HEK293 (cell line): ENCODE results near the gene PLEKHO2.

ENCODE experiments used
- GLI4 ChIP-seq: fragments of 450-650 bp; formaldehyde crosslinking; IDR thresholded peaks from 2 replicates; pipeline ENCODE4 v1.5.1; 2016; ENCODE audit warnings: missing biosample characterization, missing genetic modification characterization
- HOXD13 ChIP-seq: sonication (generic); formaldehyde crosslinking; IDR thresholded peaks from 2 replicates; pipeline ENCODE4 v1.8.0; 2022; ENCODE audit warnings: missing genetic modification reagents, borderline replicate concordance
- OVOL3 ChIP-seq: fragments of 450-650 bp; formaldehyde crosslinking; IDR thresholded peaks from 2 replicates; pipeline ENCODE4 v1.5.1; 2016; ENCODE audit warnings: missing biosample characterization, missing genetic modification characterization
- TRIM28 ChIP-seq: IDR thresholded peaks from 2 replicates; pipeline ENCODE4 v1.6.1; 2011; ENCODE audit warnings: low read length, control low read depth, borderline replicate concordance
- YY2 ChIP-seq: fragments of 450-650 bp; formaldehyde crosslinking; IDR thresholded peaks from 2 replicates; pipeline ENCODE4 v1.5.1; 2016; ENCODE audit warnings: missing biosample characterization, missing genetic modification characterization
- ZNF223 ChIP-seq: fragments of 450-650 bp; formaldehyde crosslinking; IDR thresholded peaks from 2 replicates; pipeline ENCODE4 v1.5.1; 2016; ENCODE audit warnings: missing biosample characterization, missing genetic modification characterization
- ZNF239 ChIP-seq: fragments of 450-650 bp; formaldehyde crosslinking; IDR thresholded peaks from 2 replicates; pipeline ENCODE4 v1.5.1; 2016; ENCODE audit warnings: missing biosample characterization, missing genetic modification characterization
- ZNF266 ChIP-seq: fragments of 450-650 bp; formaldehyde crosslinking; IDR thresholded peaks from 2 replicates; pipeline ENCODE4 v1.5.1; 2016; ENCODE audit warnings: missing biosample characterization, missing genetic modification characterization, low read depth
- ZNF274 ChIP-seq, 2 experiments: fragments of 200-500 bp in 1 of 2; fragments of 450-650 bp in 1 of 2; sonication (Bioruptor generic) in 1 of 2; formaldehyde crosslinking in 1 of 2; IDR thresholded peaks; 2 replicates each; pipeline versions ENCODE4 v1.5.1 to v1.6.1; 2014 to 2016; ENCODE audit warnings: borderline replicate concordance in 1 of 2, inconsistent platforms in 1 of 2, low read length in 1 of 2, missing biosample characterization in 1 of 2, missing genetic modification characterization in 1 of 2
- ZNF311 ChIP-seq: fragments of 450-650 bp; formaldehyde crosslinking; IDR thresholded peaks from 2 replicates; pipeline ENCODE4 v1.5.1; 2017; ENCODE audit warnings: missing biosample characterization, missing genetic modification characterization, borderline replicate concordance
- ZNF37A ChIP-seq: fragments of 450-650 bp; IDR thresholded peaks from 2 replicates; pipeline ENCODE4 v1.5.1; 2018; ENCODE audit warnings: missing biosample characterization, missing genetic modification characterization
- ZNF433 ChIP-seq: fragments of 450-650 bp; formaldehyde crosslinking; IDR thresholded peaks from 2 replicates; pipeline ENCODE4 v1.5.1; 2016; ENCODE audit warnings: missing biosample characterization, missing genetic modification characterization, low read depth
- ZNF48 ChIP-seq: fragments of 450-650 bp; formaldehyde crosslinking; IDR thresholded peaks from 2 replicates; pipeline ENCODE4 v1.5.1; 2016; ENCODE audit warnings: missing biosample characterization, missing genetic modification characterization
- ZNF501 ChIP-seq: fragments of 450-650 bp; formaldehyde crosslinking; IDR thresholded peaks from 2 replicates; pipeline ENCODE4 v1.5.1; 2016; ENCODE audit warnings: missing biosample characterization, missing genetic modification characterization
- ZNF514 ChIP-seq: fragments of 450-650 bp; formaldehyde crosslinking; IDR thresholded peaks from 2 replicates; pipeline ENCODE4 v1.5.1; 2016; ENCODE audit warnings: missing biosample characterization, missing genetic modification characterization
- ZNF530 ChIP-seq: fragments of 450-650 bp; formaldehyde crosslinking; IDR thresholded peaks from 2 replicates; pipeline ENCODE4 v1.5.1; 2016; ENCODE audit warnings: low read depth, missing biosample characterization, missing genetic modification characterization
- ZNF626 ChIP-seq: fragments of 450-650 bp; sonication (Bioruptor Pico); formaldehyde crosslinking; IDR thresholded peaks from 2 replicates; pipeline ENCODE4 v1.5.1; 2018; ENCODE audit warnings: missing biosample characterization, missing genetic modification characterization, inconsistent platforms
- ZNF677 ChIP-seq: fragments of 450-650 bp; IDR thresholded peaks from 2 replicates; pipeline ENCODE4 v1.5.0; 2018; ENCODE audit warnings: missing biosample characterization, mild to moderate bottlenecking, missing genetic modification characterization, moderate library complexity
- ZNF777 ChIP-seq: fragments of 450-650 bp; formaldehyde crosslinking; IDR thresholded peaks from 2 replicates; pipeline ENCODE4 v1.5.1; 2017; ENCODE audit warnings: missing biosample characterization, missing genetic modification characterization, borderline replicate concordance
- ZNF791 ChIP-seq: fragments of 450-650 bp; formaldehyde crosslinking; IDR thresholded peaks from 2 replicates; pipeline ENCODE4 v1.5.1; 2016; ENCODE audit warnings: missing biosample characterization, missing genetic modification characterization
- TF ChIP-seq, protein P1 (sequence below): fragments of 450-650 bp; formaldehyde crosslinking; conservative IDR thresholded peaks from 2 replicates; pipeline ENCODE4 v1.5.1; 2016; ENCODE audit warnings: low read depth, missing biosample characterization, missing genetic modification characterization
- TF ChIP-seq, protein P2 (sequence below): fragments of 450-650 bp; formaldehyde crosslinking; optimal IDR thresholded peaks from 2 replicates; pipeline ENCODE3; 2016; ENCODE audit warnings: missing biosample characterization, mild to moderate bottlenecking, missing genetic modification characterization
- TF ChIP-seq, protein P3 (sequence below): fragments of 450-650 bp; formaldehyde crosslinking; IDR thresholded peaks from 2 replicates; pipeline ENCODE4 v1.5.1; 2016; ENCODE audit warnings: missing biosample characterization, missing genetic modification characterization
- TF ChIP-seq, protein P4 (sequence below): fragments of 450-650 bp; formaldehyde crosslinking; IDR thresholded peaks from 2 replicates; pipeline ENCODE4 v1.5.1; 2017; ENCODE audit warnings: missing biosample characterization, missing genetic modification characterization
- TF ChIP-seq, protein P5 (sequence below): fragments of 450-650 bp; formaldehyde crosslinking; IDR thresholded peaks from 2 replicates; pipeline ENCODE4 v1.5.1; 2016; ENCODE audit warnings: missing biosample characterization, missing genetic modification characterization

Gene PLEKHO2

DNA sequence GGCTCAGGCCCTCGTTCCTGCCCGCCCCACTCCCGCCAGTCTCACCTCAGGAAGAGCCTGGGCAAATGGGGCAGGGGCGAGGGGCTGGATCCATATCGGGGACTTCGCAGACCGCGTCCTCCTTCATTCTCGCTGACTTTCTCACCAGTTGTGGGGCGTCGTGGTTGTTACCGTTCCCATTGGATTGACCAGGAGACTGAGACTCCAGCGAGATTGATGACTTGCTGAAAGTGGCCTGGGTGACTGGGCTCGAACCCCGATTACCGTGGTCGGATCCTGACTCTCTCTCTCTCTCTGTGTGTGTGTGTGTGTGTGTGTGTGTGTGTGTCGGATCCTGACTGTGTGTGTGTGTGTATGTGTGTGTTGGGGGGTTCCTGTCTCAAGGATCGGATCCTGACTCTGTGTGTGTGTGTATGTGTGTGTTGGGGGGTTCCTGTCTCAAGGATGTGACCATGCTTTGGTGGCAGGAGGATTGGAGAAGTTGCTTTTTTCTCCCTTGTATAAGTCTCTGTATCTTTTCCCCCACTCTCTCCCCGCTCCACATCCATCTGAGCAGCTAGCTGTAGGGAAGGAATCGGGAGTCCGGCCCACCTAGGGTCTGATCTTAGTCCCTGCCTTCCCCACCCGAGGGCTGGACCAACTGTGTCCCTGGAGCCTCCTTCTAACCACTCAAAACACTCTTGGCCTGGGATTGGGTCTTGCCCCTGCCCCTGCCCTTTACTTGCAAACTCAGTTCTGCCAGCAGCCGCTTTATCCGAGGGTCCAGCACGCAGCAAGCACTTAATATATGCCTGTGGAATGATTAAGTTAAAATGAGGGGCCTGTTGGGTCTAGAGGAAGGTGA lies 603 bp downstream of the PLEKHO2 start (continued):
- TF ChIP-seq, protein P1, sequence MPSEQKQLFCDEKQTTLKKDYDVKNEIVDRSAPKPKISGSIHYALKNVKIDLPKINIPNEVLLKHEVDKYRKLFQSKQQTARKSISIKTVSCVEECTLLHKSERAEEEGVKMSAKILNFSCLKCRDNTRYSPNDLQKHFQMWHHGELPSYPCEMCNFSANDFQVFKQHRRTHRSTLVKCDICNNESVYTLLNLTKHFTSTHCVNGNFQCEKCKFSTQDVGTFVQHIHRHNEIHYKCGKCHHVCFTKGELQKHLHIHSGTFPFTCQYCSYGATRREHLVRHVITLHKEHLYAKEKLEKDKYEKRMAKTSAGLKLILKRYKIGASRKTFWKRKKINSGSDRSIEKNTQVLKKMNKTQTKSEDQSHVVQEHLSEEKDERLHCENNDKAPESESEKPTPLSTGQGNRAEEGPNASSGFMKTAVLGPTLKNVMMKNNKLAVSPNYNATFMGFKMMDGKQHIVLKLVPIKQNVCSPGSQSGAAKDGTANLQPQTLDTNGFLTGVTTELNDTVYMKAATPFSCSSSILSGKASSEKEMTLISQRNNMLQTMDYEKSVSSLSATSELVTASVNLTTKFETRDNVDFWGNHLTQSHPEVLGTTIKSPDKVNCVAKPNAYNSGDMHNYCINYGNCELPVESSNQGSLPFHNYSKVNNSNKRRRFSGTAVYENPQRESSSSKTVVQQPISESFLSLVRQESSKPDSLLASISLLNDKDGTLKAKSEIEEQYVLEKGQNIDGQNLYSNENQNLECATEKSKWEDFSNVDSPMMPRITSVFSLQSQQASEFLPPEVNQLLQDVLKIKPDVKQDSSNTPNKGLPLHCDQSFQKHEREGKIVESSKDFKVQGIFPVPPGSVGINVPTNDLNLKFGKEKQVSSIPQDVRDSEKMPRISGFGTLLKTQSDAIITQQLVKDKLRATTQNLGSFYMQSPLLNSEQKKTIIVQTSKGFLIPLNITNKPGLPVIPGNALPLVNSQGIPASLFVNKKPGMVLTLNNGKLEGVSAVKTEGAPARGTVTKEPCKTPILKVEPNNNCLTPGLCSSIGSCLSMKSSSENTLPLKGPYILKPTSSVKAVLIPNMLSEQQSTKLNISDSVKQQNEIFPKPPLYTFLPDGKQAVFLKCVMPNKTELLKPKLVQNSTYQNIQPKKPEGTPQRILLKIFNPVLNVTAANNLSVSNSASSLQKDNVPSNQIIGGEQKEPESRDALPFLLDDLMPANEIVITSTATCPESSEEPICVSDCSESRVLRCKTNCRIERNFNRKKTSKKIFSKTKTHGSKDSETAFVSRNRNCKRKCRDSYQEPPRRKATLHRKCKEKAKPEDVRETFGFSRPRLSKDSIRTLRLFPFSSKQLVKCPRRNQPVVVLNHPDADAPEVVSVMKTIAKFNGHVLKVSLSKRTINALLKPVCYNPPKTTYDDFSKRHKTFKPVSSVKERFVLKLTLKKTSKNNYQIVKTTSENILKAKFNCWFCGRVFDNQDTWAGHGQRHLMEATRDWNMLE, result no peak
- no peak for TF ChIP-seq GLI4 (tag by site-specific recombination)
- no peak for TF ChIP-seq ZNF626 (tag by site-specific recombination)
- no peak for TF ChIP-seq ZNF791 (tag by site-specific recombination)
- 0 out of 2 replicates have a peak, but pooled peaks have one; percentile 14 for TF ChIP-seq YY2 (tag by site-specific recombination)
- TF ChIP-seq ZNF223, result no peak
- TF ChIP-seq, protein P2, sequence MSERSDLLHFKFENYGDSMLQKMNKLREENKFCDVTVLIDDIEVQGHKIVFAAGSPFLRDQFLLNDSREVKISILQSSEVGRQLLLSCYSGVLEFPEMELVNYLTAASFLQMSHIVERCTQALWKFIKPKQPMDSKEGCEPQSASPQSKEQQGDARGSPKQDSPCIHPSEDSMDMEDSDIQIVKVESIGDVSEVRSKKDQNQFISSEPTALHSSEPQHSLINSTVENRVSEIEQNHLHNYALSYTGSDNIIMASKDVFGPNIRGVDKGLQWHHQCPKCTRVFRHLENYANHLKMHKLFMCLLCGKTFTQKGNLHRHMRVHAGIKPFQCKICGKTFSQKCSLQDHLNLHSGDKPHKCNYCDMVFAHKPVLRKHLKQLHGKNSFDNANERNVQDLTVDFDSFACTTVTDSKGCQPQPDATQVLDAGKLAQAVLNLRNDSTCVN (tag by site-specific recombination), result no peak
- no peak for TF ChIP-seq ZNF530 (tag by site-specific recombination)
- no peak for TF ChIP-seq ZNF433
- no peak for TF ChIP-seq ZNF677
- no peak for TF ChIP-seq ZNF48 (tag by site-specific recombination)
- no peak for TF ChIP-seq ZNF274 (IDR thresholded peaks at IDR 0.05; ENCODE audit: low read length)
- TF ChIP-seq ZNF274 (tag by site-specific recombination; IDR thresholded peaks at IDR 0.05; ENCODE audit: borderline replicate concordance), result no peak
- TF ChIP-seq ZNF311 (tag by site-specific recombination), result no peak
- no peak for TF ChIP-seq ZNF266 (tag by site-specific recombination)
- TF ChIP-seq ZNF514, result no peak
- TF ChIP-seq TRIM28, result no peak
- TF ChIP-seq OVOL3 (tag by site-specific recombination), result no peak
- no peak for TF ChIP-seq ZNF777
- TF ChIP-seq ZNF501, result 0 out of 2 replicates have a peak, but pooled peaks have one; percentile 48
- TF ChIP-seq, protein P3, sequence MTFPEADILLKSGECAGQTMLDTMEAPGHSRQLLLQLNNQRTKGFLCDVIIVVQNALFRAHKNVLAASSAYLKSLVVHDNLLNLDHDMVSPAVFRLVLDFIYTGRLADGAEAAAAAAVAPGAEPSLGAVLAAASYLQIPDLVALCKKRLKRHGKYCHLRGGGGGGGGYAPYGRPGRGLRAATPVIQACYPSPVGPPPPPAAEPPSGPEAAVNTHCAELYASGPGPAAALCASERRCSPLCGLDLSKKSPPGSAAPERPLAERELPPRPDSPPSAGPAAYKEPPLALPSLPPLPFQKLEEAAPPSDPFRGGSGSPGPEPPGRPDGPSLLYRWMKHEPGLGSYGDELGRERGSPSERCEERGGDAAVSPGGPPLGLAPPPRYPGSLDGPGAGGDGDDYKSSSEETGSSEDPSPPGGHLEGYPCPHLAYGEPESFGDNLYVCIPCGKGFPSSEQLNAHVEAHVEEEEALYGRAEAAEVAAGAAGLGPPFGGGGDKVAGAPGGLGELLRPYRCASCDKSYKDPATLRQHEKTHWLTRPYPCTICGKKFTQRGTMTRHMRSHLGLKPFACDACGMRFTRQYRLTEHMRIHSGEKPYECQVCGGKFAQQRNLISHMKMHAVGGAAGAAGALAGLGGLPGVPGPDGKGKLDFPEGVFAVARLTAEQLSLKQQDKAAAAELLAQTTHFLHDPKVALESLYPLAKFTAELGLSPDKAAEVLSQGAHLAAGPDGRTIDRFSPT (tag by site-specific recombination), result no peak
- TF ChIP-seq ZNF239, result no peak
- TF ChIP-seq, protein P4, sequence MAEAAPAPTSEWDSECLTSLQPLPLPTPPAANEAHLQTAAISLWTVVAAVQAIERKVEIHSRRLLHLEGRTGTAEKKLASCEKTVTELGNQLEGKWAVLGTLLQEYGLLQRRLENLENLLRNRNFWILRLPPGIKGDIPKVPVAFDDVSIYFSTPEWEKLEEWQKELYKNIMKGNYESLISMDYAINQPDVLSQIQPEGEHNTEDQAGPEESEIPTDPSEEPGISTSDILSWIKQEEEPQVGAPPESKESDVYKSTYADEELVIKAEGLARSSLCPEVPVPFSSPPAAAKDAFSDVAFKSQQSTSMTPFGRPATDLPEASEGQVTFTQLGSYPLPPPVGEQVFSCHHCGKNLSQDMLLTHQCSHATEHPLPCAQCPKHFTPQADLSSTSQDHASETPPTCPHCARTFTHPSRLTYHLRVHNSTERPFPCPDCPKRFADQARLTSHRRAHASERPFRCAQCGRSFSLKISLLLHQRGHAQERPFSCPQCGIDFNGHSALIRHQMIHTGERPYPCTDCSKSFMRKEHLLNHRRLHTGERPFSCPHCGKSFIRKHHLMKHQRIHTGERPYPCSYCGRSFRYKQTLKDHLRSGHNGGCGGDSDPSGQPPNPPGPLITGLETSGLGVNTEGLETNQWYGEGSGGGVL, result peak; percentile 32; the same call in 1 of the 2 replicates
- no peak for TF ChIP-seq ZNF37A (tag by site-specific recombination)
- no peak for TF ChIP-seq HOXD13 (CRISPR knock-in tag)
- TF ChIP-seq, protein P5, sequence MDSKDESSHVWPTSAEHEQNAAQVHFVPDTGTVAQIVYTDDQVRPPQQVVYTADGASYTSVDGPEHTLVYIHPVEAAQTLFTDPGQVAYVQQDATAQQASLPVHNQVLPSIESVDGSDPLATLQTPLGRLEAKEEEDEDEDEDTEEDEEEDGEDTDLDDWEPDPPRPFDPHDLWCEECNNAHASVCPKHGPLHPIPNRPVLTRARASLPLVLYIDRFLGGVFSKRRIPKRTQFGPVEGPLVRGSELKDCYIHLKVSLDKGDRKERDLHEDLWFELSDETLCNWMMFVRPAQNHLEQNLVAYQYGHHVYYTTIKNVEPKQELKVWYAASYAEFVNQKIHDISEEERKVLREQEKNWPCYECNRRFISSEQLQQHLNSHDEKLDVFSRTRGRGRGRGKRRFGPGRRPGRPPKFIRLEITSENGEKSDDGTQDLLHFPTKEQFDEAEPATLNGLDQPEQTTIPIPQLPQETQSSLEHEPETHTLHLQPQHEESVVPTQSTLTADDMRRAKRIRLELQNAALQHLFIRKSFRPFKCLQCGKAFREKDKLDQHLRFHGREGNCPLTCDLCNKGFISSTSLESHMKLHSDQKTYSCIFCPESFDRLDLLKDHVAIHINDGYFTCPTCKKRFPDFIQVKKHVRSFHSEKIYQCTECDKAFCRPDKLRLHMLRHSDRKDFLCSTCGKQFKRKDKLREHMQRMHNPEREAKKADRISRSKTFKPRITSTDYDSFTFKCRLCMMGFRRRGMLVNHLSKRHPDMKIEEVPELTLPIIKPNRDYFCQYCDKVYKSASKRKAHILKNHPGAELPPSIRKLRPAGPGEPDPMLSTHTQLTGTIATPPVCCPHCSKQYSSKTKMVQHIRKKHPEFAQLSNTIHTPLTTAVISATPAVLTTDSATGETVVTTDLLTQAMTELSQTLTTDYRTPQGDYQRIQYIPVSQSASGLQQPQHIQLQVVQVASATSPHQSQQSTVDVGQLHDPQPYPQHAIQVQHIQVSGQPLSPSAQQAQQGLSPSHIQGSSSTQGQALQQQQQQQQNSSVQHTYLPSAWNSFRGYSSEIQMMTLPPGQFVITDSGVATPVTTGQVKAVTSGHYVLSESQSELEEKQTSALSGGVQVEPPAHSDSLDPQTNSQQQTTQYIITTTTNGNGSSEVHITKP (tag by site-specific recombination), result 0 out of 2 replicates have a peak, but pooled peaks have one; percentile 5
